ENCODE measurements around the gene PRPF4.
"Not testable (repeated sequence)": the region's sequence is repeated elsewhere in the genome, so short reads cannot be mapped to it uniquely, and the experiment has no call there.

The PRPF4 gene

DNA sequence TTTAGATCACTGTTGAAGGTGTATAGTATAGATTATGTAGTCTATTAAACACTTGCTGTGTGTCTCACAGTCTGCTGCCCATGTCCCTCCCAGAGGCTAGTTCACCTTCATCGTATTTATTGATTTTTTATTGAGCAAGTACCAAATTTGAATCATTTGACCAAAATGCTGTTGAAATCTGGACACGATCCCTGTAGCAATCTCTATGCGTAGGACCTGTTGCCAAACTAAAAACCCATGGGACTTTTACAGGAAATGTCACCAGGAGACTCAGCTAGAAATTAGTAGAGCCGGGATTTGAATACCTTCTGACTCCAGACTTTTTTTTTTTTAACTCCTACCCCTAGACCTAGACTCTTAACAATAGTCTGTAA lies 36.6 kb upstream of the PRPF4 start:
- DNase-seq (ENCODE audit: low read depth), result no peak
- H3K4me3 ChIP-seq (ENCODE audit: low read depth, low read length), result no peak overlapping the region
- no peak for TF ChIP-seq CTCF (IDR thresholded peaks at IDR 0.05; ENCODE audit: insufficient read depth, low read depth, low read length, missing control alignments)

- no peak for TF ChIP-seq CTCF (IDR thresholded peaks at IDR 0.05; ENCODE audit: insufficient read depth, low read depth, low read length, missing control alignments)
- no peak overlapping the region for H3K4me3 ChIP-seq (ENCODE audit: low read depth, low read length)
- DNase-seq (ENCODE audit: low read depth), result no peak
Observed at GRCh38 chr9:113241161-113241560, 34.3 kb upstream of the PRPF4 start.

- DNase-seq (ENCODE audit: low read depth), result no peak
- TF ChIP-seq CTCF (IDR thresholded peaks at IDR 0.05; ENCODE audit: insufficient read depth, low read depth, low read length, missing control alignments), result no peak
- H3K4me3 ChIP-seq (ENCODE audit: low read depth, low read length), result no peak overlapping the region
Observed at GRCh38 chr9:113244556-113244955, 30.9 kb upstream of the PRPF4 start.

DNA sequence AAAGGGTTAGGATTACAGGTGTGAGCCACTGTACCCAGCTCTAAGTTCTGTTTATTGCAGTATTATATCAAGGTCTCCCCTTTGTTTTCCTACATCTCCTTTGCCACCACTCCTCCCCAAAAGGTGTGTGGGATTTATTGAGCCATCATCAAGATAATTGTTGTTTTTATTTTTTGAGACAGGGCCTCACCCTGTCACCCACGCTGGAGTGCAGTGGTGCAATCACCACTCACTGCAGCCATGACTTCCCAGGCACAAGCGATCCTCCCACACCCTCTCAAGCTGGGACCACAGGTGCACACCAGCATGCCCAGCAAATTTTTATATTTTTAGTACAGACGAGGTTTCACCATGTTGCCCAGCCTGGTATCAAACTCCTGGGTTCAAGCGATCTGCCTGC lies 29.6 kb upstream of the PRPF4 start:
- no peak for DNase-seq (ENCODE audit: low read depth)

DNA sequence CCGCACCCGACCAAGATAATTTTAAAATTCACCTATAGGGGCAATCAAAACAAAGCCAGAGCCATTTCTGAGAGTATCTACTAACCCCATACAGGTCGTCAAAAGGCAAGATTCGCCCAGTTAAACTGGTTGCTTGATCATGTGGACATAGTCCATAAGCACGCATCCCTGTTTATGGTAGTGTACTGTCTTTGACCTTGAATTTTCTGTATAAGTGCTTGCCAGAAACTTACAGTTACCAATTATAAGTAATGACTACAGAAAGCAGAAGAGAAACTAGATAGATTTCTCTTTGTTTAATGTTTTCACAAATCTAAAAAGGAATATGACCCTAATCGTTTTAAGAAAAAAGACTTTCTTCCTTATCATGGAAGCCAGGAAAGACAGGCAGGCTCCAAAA lies 28.5 kb upstream of the PRPF4 start:
- no peak for DNase-seq (ENCODE audit: low read depth)
- no peak overlapping the region for H3K4me3 ChIP-seq (ENCODE audit: low read depth, low read length)
- no peak for TF ChIP-seq CTCF (IDR thresholded peaks at IDR 0.05; ENCODE audit: insufficient read depth, low read depth, low read length, missing control alignments)

More for the DNA sequence above, 29.6 kb upstream of the PRPF4 start:
- TF ChIP-seq CTCF (IDR thresholded peaks at IDR 0.05; ENCODE audit: insufficient read depth, low read depth, low read length, missing control alignments), result no peak
- no peak overlapping the region for H3K4me3 ChIP-seq (ENCODE audit: low read depth, low read length)

- no peak for TF ChIP-seq CTCF (IDR thresholded peaks at IDR 0.05; ENCODE audit: insufficient read depth, low read depth, low read length, missing control alignments)
- DNase-seq (ENCODE audit: low read depth), result no peak
- H3K4me3 ChIP-seq (ENCODE audit: low read depth, low read length), result no peak overlapping the region
Observed at GRCh38 chr9:113247640-113248039, 27.8 kb upstream of the PRPF4 start.

- DNase-seq (ENCODE audit: low read depth); H3K4me3 ChIP-seq (ENCODE audit: low read depth, low read length): not testable (repeated sequence)
Observed at GRCh38 chr9:113249661-113250060, 25.8 kb upstream of the PRPF4 start.

- DNase-seq (ENCODE audit: low read depth), result no peak
- no peak overlapping the region for H3K4me3 ChIP-seq (ENCODE audit: low read depth, low read length)
- TF ChIP-seq CTCF (IDR thresholded peaks at IDR 0.05; ENCODE audit: insufficient read depth, low read depth, low read length, missing control alignments), result no peak
Observed at GRCh38 chr9:113250807-113251206, 24.7 kb upstream of the PRPF4 start.
